ENCODE data around the gene LDLRAD4. TPM values are rescaled to one million over a fixed set of nuclear protein-coding genes. Genes with fewer than 3 reads are reported as not detected.
A peak's percentile ranks its signal among the peaks of the same experiment; 100 is the strongest.

Gene LDLRAD4
- total RNA-seq, 2 experiments from 2014 or later = 37.3 to 38.5 TPM

DNA sequence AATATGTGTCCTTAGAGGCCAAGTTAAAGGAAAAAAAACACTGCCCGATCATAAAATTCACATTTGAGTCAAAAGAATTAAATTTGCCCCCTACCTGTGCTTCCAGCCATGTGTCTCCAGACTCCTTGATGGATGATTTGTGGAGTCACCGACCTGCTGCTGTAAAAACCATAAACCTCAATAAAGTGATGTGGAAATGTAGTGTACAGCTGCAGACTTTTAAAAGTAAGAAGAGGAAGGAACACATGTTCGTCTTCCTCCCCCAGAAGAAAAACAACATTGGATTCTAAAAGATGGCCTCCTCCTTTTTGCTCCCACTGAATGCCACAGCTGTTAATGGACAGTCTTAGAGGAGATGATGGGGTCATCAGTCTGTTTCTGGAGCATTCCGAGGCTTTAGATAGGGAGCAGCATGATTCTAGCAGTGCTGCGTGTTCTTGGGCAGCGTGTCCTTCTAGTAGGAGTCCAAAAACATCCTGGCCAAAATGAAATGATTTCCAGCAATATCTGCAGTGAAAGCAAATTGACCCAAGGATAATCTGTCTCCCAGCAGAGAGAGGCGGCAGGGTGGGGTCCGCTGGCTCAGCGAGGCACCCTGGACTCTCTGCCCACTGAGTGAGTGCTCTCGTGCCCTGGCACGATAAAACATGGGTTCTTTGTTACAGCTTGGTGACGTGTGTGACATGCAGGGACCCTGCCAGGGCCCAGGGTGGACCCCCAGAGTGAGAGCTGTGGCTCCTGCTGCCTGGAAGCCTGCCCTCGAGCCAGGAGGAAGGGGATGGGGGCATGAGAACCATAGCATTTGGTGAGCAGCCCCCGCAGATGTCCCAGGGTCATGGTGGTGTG, 311.7 kb downstream of the LDLRAD4 start:
- H3K4me3 Mint-ChIP-seq = no peak overlapping the region
- H3K36me3 Mint-ChIP-seq (ENCODE audit: low read depth) = no peaks in the 10 kb centered on the region
- H3K27ac Mint-ChIP-seq = no peak overlapping the region
- ChIA-PET POLR2A (interaction anchor here (0.7 kb wide), 1 partner anchor 42 kb away, joined by 3 read pairs; no protein-coding TSS in a partner anchor), CTCF (no interaction called here)
- H3K27me3 Mint-ChIP-seq = no peaks in the 10 kb centered on the region
- no peaks in the 10 kb centered on the region for H3K9me3 Mint-ChIP-seq
- ATAC-seq (no peak), DNase-seq (no peak)
- peaks cover 33% of the 10 kb centered on the region for H3K4me1 Mint-ChIP-seq (ENCODE audit: low read depth)
- intact Hi-C loops (cut with micrococcal nuclease) = loop anchor here (10.0 kb wide), 1 partner anchor 315 kb away; the partner anchor contains the start of gene LDLRAD4
- TF ChIP-seq, protein P1, sequence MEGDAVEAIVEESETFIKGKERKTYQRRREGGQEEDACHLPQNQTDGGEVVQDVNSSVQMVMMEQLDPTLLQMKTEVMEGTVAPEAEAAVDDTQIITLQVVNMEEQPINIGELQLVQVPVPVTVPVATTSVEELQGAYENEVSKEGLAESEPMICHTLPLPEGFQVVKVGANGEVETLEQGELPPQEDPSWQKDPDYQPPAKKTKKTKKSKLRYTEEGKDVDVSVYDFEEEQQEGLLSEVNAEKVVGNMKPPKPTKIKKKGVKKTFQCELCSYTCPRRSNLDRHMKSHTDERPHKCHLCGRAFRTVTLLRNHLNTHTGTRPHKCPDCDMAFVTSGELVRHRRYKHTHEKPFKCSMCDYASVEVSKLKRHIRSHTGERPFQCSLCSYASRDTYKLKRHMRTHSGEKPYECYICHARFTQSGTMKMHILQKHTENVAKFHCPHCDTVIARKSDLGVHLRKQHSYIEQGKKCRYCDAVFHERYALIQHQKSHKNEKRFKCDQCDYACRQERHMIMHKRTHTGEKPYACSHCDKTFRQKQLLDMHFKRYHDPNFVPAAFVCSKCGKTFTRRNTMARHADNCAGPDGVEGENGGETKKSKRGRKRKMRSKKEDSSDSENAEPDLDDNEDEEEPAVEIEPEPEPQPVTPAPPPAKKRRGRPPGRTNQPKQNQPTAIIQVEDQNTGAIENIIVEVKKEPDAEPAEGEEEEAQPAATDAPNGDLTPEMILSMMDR (IDR thresholded peaks at IDR 0.05) = no peak

DNA sequence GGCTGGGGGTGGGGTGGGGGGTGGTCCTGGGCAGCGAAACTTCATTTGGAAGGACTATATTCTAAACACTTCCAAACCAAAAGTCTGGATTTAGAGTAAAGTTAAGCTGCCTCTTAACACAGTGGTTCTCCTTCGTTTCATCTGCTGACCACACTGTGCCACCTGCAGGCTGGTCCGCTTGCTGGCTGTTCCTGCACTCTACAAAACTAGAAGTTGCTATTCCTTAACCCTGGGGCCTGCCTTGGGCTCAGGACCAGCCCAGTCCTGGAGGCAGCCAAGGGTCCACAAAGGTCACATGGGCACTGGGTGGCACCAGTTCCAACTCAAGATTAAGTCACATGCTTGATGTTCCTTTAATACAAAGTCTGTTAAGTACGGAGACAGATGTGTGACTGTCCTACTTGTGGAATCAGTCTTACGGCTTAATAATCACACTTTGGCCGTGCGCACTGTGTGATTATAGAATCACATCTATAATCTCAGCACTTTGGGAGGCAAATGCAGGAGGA, 312.4 kb downstream of the LDLRAD4 start:
- POLR2A ChIA-PET = no interaction called here
- peak; percentile 49 for ATAC-seq
- H3K27me3 Mint-ChIP-seq = no peaks in the 10 kb centered on the region

DNA sequence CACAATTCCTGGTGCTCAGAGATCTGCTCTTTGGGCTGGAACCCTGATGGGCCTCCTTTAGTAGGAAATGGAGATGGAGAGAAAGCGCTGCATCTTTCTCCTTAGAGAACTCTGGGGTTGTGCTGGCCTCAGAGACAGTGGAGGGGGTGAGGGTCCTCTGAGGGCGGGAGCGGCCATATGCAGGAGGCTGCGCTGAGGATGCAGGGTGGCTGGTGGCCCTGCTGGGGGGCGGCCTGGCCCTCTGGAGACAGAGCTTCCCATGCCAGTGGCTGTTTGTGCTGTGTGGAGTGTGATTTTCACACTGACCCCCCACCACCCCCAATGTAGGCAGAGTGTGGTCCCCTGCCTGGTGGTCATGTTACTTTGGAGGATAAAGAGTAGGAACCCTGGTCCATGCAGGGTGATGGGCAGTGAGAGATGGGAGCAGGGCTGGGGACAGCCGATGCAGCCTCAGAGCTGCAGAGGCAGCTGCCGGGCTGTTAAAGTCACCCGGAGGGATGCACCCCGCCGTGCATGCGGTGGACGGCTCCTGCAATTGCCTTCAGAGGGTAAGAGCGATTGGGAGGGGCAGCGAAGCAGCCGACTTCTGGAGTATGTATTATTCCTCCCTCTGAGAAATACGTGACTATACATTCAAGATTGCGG, 313.2 kb downstream of the LDLRAD4 start:
- CTCF ChIA-PET = interaction anchor here (0.6 kb wide), 1 partner anchor 99 kb away, joined by 3 read pairs; no protein-coding TSS in a partner anchor
- H3K4me1 Mint-ChIP-seq (ENCODE audit: low read depth) = peaks cover 34% of the 10 kb centered on the region
- intact Hi-C loops (cut with micrococcal nuclease) = loop anchor here (10.0 kb wide), 1 partner anchor 317 kb away; the partner anchor contains the start of gene LDLRAD4

More for the DNA sequence above, 312.4 kb downstream of the LDLRAD4 start:
- H3K27ac Mint-ChIP-seq = no peak overlapping the region
- no peak overlapping the region for H3K4me3 Mint-ChIP-seq
- intact Hi-C loops (cut with micrococcal nuclease) = loop anchor here (10.0 kb wide), 1 partner anchor 316 kb away; the partner anchor contains the start of gene LDLRAD4
- H3K36me3 Mint-ChIP-seq (ENCODE audit: low read depth) = no peaks in the 10 kb centered on the region
- TF ChIP-seq, protein P1 (IDR thresholded peaks at IDR 0.05) = no peak
- peak; percentile 29 for DNase-seq
- H3K9me3 Mint-ChIP-seq = no peaks in the 10 kb centered on the region
- CTCF ChIA-PET = interaction anchor here (0.6 kb wide), 1 partner anchor 100 kb away, joined by 3 read pairs; no protein-coding TSS in a partner anchor
- peaks cover 37% of the 10 kb centered on the region for H3K4me1 Mint-ChIP-seq (ENCODE audit: low read depth)

DNA sequence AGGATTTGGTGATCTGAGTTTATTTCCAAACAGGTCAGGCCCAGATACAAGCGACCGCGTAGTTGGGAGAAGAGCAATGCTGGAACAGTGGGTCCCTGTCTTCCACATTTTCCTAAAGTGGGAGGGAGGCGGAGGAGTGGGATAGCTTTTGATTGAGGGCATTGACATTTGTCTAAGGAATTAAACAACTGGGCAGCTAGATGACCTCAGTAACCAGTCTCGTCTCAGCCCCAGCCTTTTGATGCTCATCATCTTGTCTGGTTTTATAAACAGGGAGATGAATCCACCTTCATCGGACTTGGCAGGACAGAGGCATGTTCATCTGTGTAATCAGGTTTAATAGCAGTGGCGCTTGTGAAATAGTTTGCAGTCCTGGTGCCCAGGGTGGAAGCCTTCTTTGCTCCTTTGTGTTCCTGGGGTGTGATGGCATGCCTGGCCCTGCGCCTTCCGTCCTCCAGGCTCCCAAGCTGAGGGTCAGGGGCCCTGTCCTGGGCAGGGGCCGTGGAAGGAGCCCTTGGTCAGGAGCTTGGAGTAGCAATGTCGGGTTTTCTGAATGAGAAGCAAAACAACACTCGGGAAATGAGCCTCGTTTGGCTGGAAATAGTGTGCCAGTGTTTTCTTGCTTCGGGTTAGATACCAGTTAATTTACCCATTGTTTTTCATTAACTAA, 314.0 kb downstream of the LDLRAD4 start:
- CTCF ChIA-PET = no interaction called here
- H3K27ac Mint-ChIP-seq = no peak overlapping the region
- H3K36me3 Mint-ChIP-seq (ENCODE audit: low read depth) = no peaks in the 10 kb centered on the region
- intact Hi-C loops (cut with micrococcal nuclease) = loop anchor here (10.0 kb wide), 1 partner anchor 318 kb away; the partner anchor contains the start of gene LDLRAD4
- no peaks in the 10 kb centered on the region for H3K9me3 Mint-ChIP-seq
- TF ChIP-seq, protein P1 (IDR thresholded peaks at IDR 0.05) = no peak
- H3K27me3 Mint-ChIP-seq = no peaks in the 10 kb centered on the region
- POLR2A ChIA-PET = no interaction called here
- H3K4me1 Mint-ChIP-seq (ENCODE audit: low read depth) = peaks cover 39% of the 10 kb centered on the region
- no peak for ATAC-seq
- DNase-seq = no peak
- H3K4me3 Mint-ChIP-seq = no peak overlapping the region

More for the DNA sequence above, 313.2 kb downstream of the LDLRAD4 start:
- POLR2A ChIA-PET = no interaction called here
- ATAC-seq (no peak), DNase-seq (no peak)
- no peaks in the 10 kb centered on the region for H3K36me3 Mint-ChIP-seq (ENCODE audit: low read depth)
- no peaks in the 10 kb centered on the region for H3K9me3 Mint-ChIP-seq
- TF ChIP-seq, protein P1 (IDR thresholded peaks at IDR 0.05) = no peak
- H3K4me3 Mint-ChIP-seq = no peak overlapping the region
- H3K27me3 Mint-ChIP-seq = no peaks in the 10 kb centered on the region
- H3K27ac Mint-ChIP-seq = no peak overlapping the region
